Measurements from ENCODE around the gene COL17A1. TPM values are rescaled to one million over a fixed set of nuclear protein-coding genes. Genes with fewer than 3 reads are reported as not detected.

COL17A1 gene
- total and polyA plus RNA-seq, 3 experiments from 2014 or later: not detected

GRCh38 chr10:103990121-103990520 is 95.6 kb downstream of the COL17A1 start:
- H3K36me3 ChIP-seq (ENCODE audit: insufficient read depth, low read length): no peaks in the 10 kb centered on the region
- H3K36me3 Mint-ChIP-seq: peaks cover 0 to 43% (median 10%) of the 10 kb centered on the region in 3 donors
- H3K9me3 Mint-ChIP-seq: no peaks in the 10 kb centered on the region
- H3K27me3 Mint-ChIP-seq: no peaks in the 10 kb centered on the region
- no peaks in the 10 kb centered on the region for H3K27me3 ChIP-seq (ENCODE audit: insufficient read depth, low read length, poor library complexity, severe bottlenecking)
- H3K4me1 ChIP-seq (ENCODE audit: insufficient read depth, low read length): peaks cover 4% of the 10 kb centered on the region
- no peak overlapping the region for H3K4me3 ChIP-seq (ENCODE audit: low read length)
- H3K4me3 Mint-ChIP-seq: peak overlapping the region in 5 of 7 donors; percentile 2 to 49 (median 22)
- ChIA-PET POLR2A (interaction anchor here (0.5 kb wide), 1 partner anchor 81 kb away, joined by 3 read pairs; no protein-coding TSS in a partner anchor), CTCF (no interaction called here)
- H3K9me3 ChIP-seq (ENCODE audit: low read length): no peaks in the 10 kb centered on the region
- H3K27ac ChIP-seq (ENCODE audit: low read depth, low read length): no peak overlapping the region
- peak overlapping the region in 5 of 8 donors; percentile 2 to 75 (median 27) for H3K27ac Mint-ChIP-seq
- DNase-seq: no peak
- H3K4me1 Mint-ChIP-seq: peaks cover 46 to 69% (median 69%) of the 10 kb centered on the region in 3 donors

GRCh38 chr10:103986360-103986759 is 99.3 kb downstream of the COL17A1 start:
- H3K27me3 Mint-ChIP-seq: no peaks in the 10 kb centered on the region
- no peaks in the 10 kb centered on the region for H3K9me3 ChIP-seq (ENCODE audit: low read length)
- H3K4me1 ChIP-seq (ENCODE audit: insufficient read depth, low read length): peaks cover 37% of the 10 kb centered on the region
- H3K4me1 Mint-ChIP-seq: peaks cover 70 to 92% (median 91%) of the 10 kb centered on the region in 3 donors
- DNase-seq: peak in 2 of 5 donors; percentile 47 to 65
- H3K4me3 Mint-ChIP-seq: peak overlapping the region in 3 of 7 donors; percentile 54 to 75 (median 56)
- ChIA-PET CTCF (no interaction called here), POLR2A (no interaction called here)
- no peaks in the 10 kb centered on the region for H3K36me3 ChIP-seq (ENCODE audit: insufficient read depth, low read length)
- no peak overlapping the region for H3K4me3 ChIP-seq (ENCODE audit: low read length)
- no peaks in the 10 kb centered on the region for H3K9me3 Mint-ChIP-seq
- H3K27ac ChIP-seq (ENCODE audit: low read depth, low read length): no peak overlapping the region
- peak overlapping the region; percentile 65 to 92 (median 78) for H3K27ac Mint-ChIP-seq
- H3K36me3 Mint-ChIP-seq: peaks cover 0 to 16% (median 2%) of the 10 kb centered on the region in 3 donors
- H3K27me3 ChIP-seq (ENCODE audit: insufficient read depth, low read length, poor library complexity, severe bottlenecking): no peaks in the 10 kb centered on the region

DNA sequence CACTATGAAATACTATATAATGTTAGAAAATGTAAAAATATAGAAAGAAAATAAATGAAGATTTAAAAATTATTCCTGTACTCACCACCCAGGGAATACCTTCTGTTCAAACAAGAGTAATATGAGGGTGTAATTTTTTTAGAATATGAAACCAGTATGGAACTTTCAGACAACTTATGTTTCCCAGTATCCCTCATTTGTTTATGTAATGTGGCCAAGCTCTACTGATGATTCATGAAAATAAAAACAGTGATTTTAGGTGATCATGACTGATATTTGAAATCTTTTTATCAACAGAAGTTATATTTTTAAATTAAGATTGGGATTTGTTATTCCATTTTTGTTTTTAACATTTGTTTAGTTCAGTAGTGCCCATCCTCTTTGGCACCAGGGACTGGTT is 100.0 kb downstream of the COL17A1 start:
- H3K4me1 ChIP-seq (ENCODE audit: insufficient read depth, low read length): peaks cover 43% of the 10 kb centered on the region
- ChIA-PET POLR2A (no interaction called here), CTCF (no interaction called here)
- Mint-ChIP-seq H3K27me3 (no peaks in the 10 kb centered on the region), H3K36me3 (peaks cover 0 to 13% (median 0%) of the 10 kb centered on the region in 3 donors), H3K4me1 (peaks cover 75 to 95% (median 93%) of the 10 kb centered on the region in 3 donors), H3K9me3 (no peaks in the 10 kb centered on the region), H3K4me3 (no peak overlapping the region), H3K27ac (peak overlapping the region in 4 of 8 donors; percentile 15 to 98 (median 29))
- H3K9me3 ChIP-seq (ENCODE audit: low read length): no peaks in the 10 kb centered on the region
- H3K27me3 ChIP-seq (ENCODE audit: insufficient read depth, low read length, poor library complexity, severe bottlenecking): no peaks in the 10 kb centered on the region
- H3K4me3 ChIP-seq (ENCODE audit: low read length): no peak overlapping the region
- no peak for DNase-seq
- H3K36me3 ChIP-seq (ENCODE audit: insufficient read depth, low read length): no peaks in the 10 kb centered on the region
- H3K27ac ChIP-seq (ENCODE audit: low read depth, low read length): no peak overlapping the region

GRCh38 chr10:103983367-103983911 is 102.2 kb downstream of the COL17A1 start:
- H3K4me3 ChIP-seq (ENCODE audit: low read length): peak overlapping the region; percentile 15
- Mint-ChIP-seq H3K9me3 (no peaks in the 10 kb centered on the region), H3K36me3 (peaks cover 0 to 4% (median 1%) of the 10 kb centered on the region in 3 donors), H3K27me3 (no peaks in the 10 kb centered on the region), H3K27ac (peak overlapping the region; percentile 60 to 95 (median 84)), H3K4me3 (peak overlapping the region; percentile 29 to 72 (median 69)), H3K4me1 (peaks cover 70 to 89% (median 89%) of the 10 kb centered on the region in 3 donors)
- no peaks in the 10 kb centered on the region for H3K9me3 ChIP-seq (ENCODE audit: low read length)
- peaks cover 50% of the 10 kb centered on the region for H3K4me1 ChIP-seq (ENCODE audit: insufficient read depth, low read length)
- no peaks in the 10 kb centered on the region for H3K36me3 ChIP-seq (ENCODE audit: insufficient read depth, low read length)
- ChIA-PET CTCF (interaction anchor here (0.8 to 1.6 kb wide), 3 partner anchors 14 to 97 kb away, joined by 3 to 5 read pairs (median 5); no protein-coding TSS in a partner anchor), POLR2A (interaction anchor here (0.8 to 1.2 kb wide), 4 partner anchors 9 to 137 kb away, joined by 3 to 9 read pairs (median 6); no protein-coding TSS in a partner anchor)
- no peaks in the 10 kb centered on the region for H3K27me3 ChIP-seq (ENCODE audit: insufficient read depth, low read length, poor library complexity, severe bottlenecking)
- no peak overlapping the region for H3K27ac ChIP-seq (ENCODE audit: low read depth, low read length)
- DNase-seq: peak in 2 of 5 donors; percentile 43 to 47

GRCh38 chr10:103982639-103983038 is 103.0 kb downstream of the COL17A1 start:
- Histone ChIP-seq H3K36me3 (ENCODE audit: insufficient read depth, low read length) (no peaks in the 10 kb centered on the region), H3K27me3 (ENCODE audit: insufficient read depth, low read length, poor library complexity, severe bottlenecking) (no peaks in the 10 kb centered on the region), H3K9me3 (ENCODE audit: low read length) (no peaks in the 10 kb centered on the region), H3K27ac (ENCODE audit: low read depth, low read length) (no peak overlapping the region), H3K4me1 (ENCODE audit: insufficient read depth, low read length) (peaks cover 50% of the 10 kb centered on the region), H3K4me3 (ENCODE audit: low read length) (peak overlapping the region; percentile 27)
- Mint-ChIP-seq H3K27me3 (no peaks in the 10 kb centered on the region), H3K36me3 (peaks cover 0 to 1% (median 1%) of the 10 kb centered on the region in 3 donors), H3K4me3 (peak overlapping the region in 5 of 7 donors; percentile 38 to 72 (median 53)), H3K9me3 (no peaks in the 10 kb centered on the region), H3K27ac (peak overlapping the region; percentile 69 to 95 (median 84)), H3K4me1 (peaks cover 69 to 89% (median 89%) of the 10 kb centered on the region in 3 donors)
- no peak for DNase-seq
- CTCF ChIA-PET: interaction anchor here (0.8 to 1.6 kb wide), 3 partner anchors 13 to 97 kb away, joined by 3 to 5 read pairs (median 5); no protein-coding TSS in a partner anchor
- POLR2A ChIA-PET: interaction anchor here (0.8 to 1.2 kb wide), 2 partner anchors 9 to 13 kb away, joined by 6 read pairs; no protein-coding TSS in a partner anchor

Other genes with a start within 250 kb of the COL17A1 start
- 1 to 10 TPM; 7.7 to 8.0 TPM for gene SH3PXD2A, start 230.3 kb downstream of the COL17A1 start, total RNA-seq
- gene SH3PXD2A, start 230.3 kb downstream of the COL17A1 start, polyA plus RNA-seq: 0.48 TPM
- 10 to 100 TPM; 23.6 to 24.5 TPM for gene STN1, start 167.7 kb downstream of the COL17A1 start, total RNA-seq
- 101 TPM for gene STN1, start 167.7 kb downstream of the COL17A1 start, polyA plus RNA-seq
- gene SLK, start 118.7 kb downstream of the COL17A1 start, total RNA-seq: 10 to 100 TPM; 23.7 to 24.8 TPM
- gene SLK, start 118.7 kb downstream of the COL17A1 start, polyA plus RNA-seq: 15.8 TPM
- gene SFR1, start 36.3 kb upstream of the COL17A1 start, total RNA-seq: 10 to 100 TPM; 13.6 to 15.5 TPM
- 13.7 TPM for gene SFR1, start 36.3 kb upstream of the COL17A1 start, polyA plus RNA-seq
- under 1 TPM in 1 of 2 experiments, not detected in 1; 0.07 TPM for gene CFAP43, start 146.5 kb upstream of the COL17A1 start, total RNA-seq
- not detected for gene CFAP43, start 146.5 kb upstream of the COL17A1 start, polyA plus RNA-seq
- 100 to 1,000 TPM; 122 TPM for gene GSTO1, start 169.0 kb upstream of the COL17A1 start, total RNA-seq
- gene GSTO1, start 169.0 kb upstream of the COL17A1 start, polyA plus RNA-seq: 167 TPM
- gene GSTO2, start 183.3 kb upstream of the COL17A1 start, total RNA-seq: 1 to 10 TPM in 1 of 2 experiments, under 1 TPM in 1; 0.93 to 1.1 TPM
- 0.60 TPM for gene GSTO2, start 183.3 kb upstream of the COL17A1 start, polyA plus RNA-seq

Measured in CD8-positive, alpha-beta memory T cell (primary cell).